GM10266 (cell line): ENCODE measurements around the gene GTPBP2.

Source experiments
- DNase-seq: peaks from one replicate; pipeline ENCODE4 v3.0.0; 2012; ENCODE audit errors: extremely low spot score
- TF ChIP-seq, protein P1 (sequence below): IDR thresholded peaks from 2 replicates; pipeline ENCODE4 v1.5.1; 2012; ENCODE audit warnings: mild to moderate bottlenecking, low read depth; ENCODE audit not compliant: control insufficient read depth, insufficient read depth; ENCODE audit errors: missing control alignments

The GTPBP2 gene, protein sequence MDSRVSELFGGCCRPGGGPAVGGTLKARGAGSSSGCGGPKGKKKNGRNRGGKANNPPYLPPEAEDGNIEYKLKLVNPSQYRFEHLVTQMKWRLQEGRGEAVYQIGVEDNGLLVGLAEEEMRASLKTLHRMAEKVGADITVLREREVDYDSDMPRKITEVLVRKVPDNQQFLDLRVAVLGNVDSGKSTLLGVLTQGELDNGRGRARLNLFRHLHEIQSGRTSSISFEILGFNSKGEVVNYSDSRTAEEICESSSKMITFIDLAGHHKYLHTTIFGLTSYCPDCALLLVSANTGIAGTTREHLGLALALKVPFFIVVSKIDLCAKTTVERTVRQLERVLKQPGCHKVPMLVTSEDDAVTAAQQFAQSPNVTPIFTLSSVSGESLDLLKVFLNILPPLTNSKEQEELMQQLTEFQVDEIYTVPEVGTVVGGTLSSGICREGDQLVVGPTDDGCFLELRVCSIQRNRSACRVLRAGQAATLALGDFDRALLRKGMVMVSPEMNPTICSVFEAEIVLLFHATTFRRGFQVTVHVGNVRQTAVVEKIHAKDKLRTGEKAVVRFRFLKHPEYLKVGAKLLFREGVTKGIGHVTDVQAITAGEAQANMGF

DNA sequence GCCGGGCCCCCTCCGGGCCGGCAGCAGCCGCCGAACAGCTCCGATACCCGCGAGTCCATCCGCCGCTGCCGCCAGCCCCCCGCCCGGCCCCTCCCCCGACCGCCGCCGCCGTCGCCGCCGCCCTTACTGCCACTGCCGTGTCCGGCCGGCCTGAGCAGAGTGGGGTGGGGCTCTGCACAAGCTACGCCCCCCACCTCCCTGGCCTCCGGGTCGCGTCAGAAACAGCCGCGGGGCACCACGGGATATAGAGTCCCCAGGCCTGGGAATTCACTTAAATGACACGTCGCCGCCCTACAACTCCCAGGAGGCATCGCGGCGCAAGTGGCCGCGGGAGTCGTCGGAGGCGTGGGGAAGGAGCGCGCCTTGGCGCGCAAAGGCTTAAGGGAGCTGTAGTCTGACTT, at the start of gene GTPBP2:
TSS of gene GTPBP2 (minus strand) at position 161 of the 401 bp plus-strand sequence. CDS start at position 59, 102 bp downstream.
- TF ChIP-seq, protein P1, sequence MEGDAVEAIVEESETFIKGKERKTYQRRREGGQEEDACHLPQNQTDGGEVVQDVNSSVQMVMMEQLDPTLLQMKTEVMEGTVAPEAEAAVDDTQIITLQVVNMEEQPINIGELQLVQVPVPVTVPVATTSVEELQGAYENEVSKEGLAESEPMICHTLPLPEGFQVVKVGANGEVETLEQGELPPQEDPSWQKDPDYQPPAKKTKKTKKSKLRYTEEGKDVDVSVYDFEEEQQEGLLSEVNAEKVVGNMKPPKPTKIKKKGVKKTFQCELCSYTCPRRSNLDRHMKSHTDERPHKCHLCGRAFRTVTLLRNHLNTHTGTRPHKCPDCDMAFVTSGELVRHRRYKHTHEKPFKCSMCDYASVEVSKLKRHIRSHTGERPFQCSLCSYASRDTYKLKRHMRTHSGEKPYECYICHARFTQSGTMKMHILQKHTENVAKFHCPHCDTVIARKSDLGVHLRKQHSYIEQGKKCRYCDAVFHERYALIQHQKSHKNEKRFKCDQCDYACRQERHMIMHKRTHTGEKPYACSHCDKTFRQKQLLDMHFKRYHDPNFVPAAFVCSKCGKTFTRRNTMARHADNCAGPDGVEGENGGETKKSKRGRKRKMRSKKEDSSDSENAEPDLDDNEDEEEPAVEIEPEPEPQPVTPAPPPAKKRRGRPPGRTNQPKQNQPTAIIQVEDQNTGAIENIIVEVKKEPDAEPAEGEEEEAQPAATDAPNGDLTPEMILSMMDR = no peak
- DNase-seq = peak; percentile 96

DNA sequence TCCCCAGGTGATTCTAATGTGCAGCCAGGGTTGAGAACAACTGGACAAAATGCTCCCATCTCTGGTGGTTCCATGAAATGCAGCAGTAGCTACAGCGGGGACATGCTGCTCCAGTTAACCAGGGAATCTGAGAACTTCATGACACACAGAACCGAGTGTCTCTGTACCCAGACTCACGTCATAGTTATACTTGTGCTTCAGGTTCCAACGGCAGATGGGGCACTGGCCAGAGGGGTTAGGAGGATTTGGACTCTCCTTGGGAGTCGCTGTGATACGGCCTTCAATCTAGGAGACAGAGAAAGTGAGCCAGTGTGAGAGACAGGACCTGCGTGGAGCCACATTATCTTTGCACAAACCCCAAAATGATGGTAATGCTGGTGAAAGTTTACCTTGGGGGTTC, 49.3 kb upstream of the GTPBP2 start:
- TF ChIP-seq, protein P1 = no peak
- no peak for DNase-seq

DNA sequence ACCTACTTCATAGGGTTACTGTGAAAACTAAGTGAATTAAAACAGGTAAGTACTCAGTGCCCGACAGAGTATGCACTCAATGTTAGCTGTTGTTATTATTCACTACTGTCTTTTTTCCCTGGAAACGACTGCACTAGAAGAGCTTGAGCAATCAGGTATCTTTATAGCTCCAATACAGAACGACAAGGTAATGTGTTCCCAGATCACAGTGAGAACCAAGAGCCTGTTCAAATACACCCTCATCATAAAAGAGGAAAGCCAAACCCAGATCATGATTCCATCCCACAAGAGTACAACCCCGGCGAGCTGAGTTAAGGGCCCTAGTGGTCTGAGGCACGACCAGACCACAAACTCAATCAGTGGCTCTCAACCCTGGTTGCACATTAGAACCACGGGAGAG, 48.7 kb upstream of the GTPBP2 start:
- TF ChIP-seq, protein P1 = no peak
- DNase-seq = no peak

GRCh38 chr6:43676962-43677606, 48.0 kb upstream of the GTPBP2 start:
- TF ChIP-seq, protein P1 = no peak
- no peak for DNase-seq

DNA sequence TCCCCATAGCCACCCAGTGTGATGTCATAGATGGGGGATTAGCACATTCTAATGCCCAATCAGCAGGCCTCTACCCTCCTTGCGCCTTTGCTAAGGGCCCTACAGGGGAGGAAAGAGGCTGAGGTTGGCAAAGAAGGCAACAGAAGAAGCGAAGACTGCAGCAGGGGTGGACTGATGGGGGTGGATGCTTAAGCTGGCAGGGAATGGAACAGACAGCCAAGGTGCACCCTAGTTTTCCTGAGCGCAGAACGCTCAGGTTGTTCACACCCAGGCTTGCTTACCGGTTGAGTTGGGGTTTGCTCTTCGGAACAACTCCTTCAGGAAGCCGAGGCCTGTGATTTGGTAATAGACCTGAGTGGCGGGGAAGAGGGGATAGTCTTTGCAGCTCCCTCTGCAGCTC, 45.9 kb upstream of the GTPBP2 start:
- TF ChIP-seq, protein P1 = no peak
- DNase-seq = no peak

DNA sequence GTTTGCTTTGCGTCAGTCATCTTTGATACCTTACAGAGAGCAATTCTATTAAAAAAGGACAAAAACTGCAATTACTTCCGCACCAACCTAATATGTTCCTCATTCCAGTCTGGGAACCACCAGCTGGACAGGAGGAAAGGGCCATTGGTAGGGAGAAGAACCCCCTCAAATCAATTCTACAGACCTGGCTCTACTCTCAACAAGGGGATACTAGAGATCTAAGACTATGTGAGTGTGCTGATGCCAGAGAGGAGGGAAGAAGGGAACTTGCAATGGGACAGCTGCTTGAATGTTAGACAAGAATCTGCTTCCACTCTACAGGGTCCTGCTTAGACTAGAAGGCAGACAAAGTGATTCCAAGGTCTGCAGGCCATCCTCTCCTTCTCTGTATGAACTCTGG, 45.2 kb upstream of the GTPBP2 start:
- TF ChIP-seq, protein P1 = no peak
- DNase-seq = no peak
